HG03280 (cell line): ENCODE data around the gene TNC.

ENCODE experiments used
- ATAC-seq: cut with Tn5 transposase; IDR thresholded peaks from one replicate; pipeline ENCODE4 v1.9.1; 2021; ENCODE audit warnings: mild to moderate bottlenecking, moderate library complexity; ENCODE audit not compliant: unreplicated experiment

The TNC gene

GRCh38 chr9:115015018-115015635 lies 102.8 kb downstream of the TNC start:
- no peak for ATAC-seq

GRCh38 chr9:115014438-115014837 lies 103.5 kb downstream of the TNC start:
- no peak for ATAC-seq

GRCh38 chr9:115013998-115014397 lies 104.0 kb downstream of the TNC start:
- peak; percentile 77 for ATAC-seq

- ATAC-seq, result no peak
Measured at GRCh38 chr9:115012486-115012885, 105.5 kb downstream of the TNC start.

GRCh38 chr9:115010874-115011273 lies 107.1 kb downstream of the TNC start:
- no peak for ATAC-seq

- no peak for ATAC-seq
Measured at GRCh38 chr9:115008536-115009270, 109.3 kb downstream of the TNC start.

GRCh38 chr9:115006660-115007059 lies 111.3 kb downstream of the TNC start:
- ATAC-seq, result no peak

- ATAC-seq, result no peak
Measured at GRCh38 chr9:115005322-115005721, 112.6 kb downstream of the TNC start.

- ATAC-seq, result no peak
Measured at GRCh38 chr9:115004545-115004944, 113.4 kb downstream of the TNC start.

- no peak for ATAC-seq
Measured at GRCh38 chr9:115002371-115003120, 115.4 kb downstream of the TNC start.

GRCh38 chr9:115000217-115000639 lies 117.7 kb downstream of the TNC start:
- ATAC-seq, result no peak

GRCh38 chr9:114998326-114998725 lies 119.6 kb downstream of the TNC start:
- ATAC-seq, result no peak

- ATAC-seq, result no peak
Measured at GRCh38 chr9:114995681-114996221, 122.2 kb downstream of the TNC start.

GRCh38 chr9:114994768-114995167 lies 123.2 kb downstream of the TNC start:
- ATAC-seq, result no peak

- ATAC-seq, result no peak
Measured at GRCh38 chr9:114991861-114992260, 126.1 kb downstream of the TNC start.

- no peak for ATAC-seq
Measured at GRCh38 chr9:114990901-114991300, 127.1 kb downstream of the TNC start.

- peak; percentile 39 for ATAC-seq
Measured at GRCh38 chr9:114989600-114990410, 128.2 kb downstream of the TNC start.

GRCh38 chr9:114988962-114989599 lies 128.9 kb downstream of the TNC start:
- peak; percentile 41 for ATAC-seq

- ATAC-seq, result no peak
Measured at GRCh38 chr9:114987116-114987515, 130.8 kb downstream of the TNC start.

- no peak for ATAC-seq
Measured at GRCh38 chr9:114985959-114986501, 131.9 kb downstream of the TNC start.
